Measurements from ENCODE around the gene CBLN1. TPM values are rescaled to one million over a fixed set of nuclear protein-coding genes. Genes with fewer than 3 reads are reported as not detected.

CBLN1 gene
- total RNA-seq, 1 experiment from 2014 or later = 5.6 TPM

- no peak for TF ChIP-seq E2F4 (CRISPR knock-in tag; IDR thresholded peaks at IDR 0.05; ENCODE audit: borderline replicate concordance, low read depth)
- no peak for TF ChIP-seq ATF3 (CRISPR knock-in tag; conservative IDR thresholded peaks at IDR 0.05)
- TF ChIP-seq SP1 (CRISPR knock-in tag; conservative IDR thresholded peaks at IDR 0.05) = no peak
- TF ChIP-seq ZNF263 (CRISPR knock-in tag; IDR thresholded peaks at IDR 0.05; ENCODE audit: low read depth) = no peak
- TF ChIP-seq RELA (CRISPR knock-in tag; IDR thresholded peaks at IDR 0.05; ENCODE audit: borderline replicate concordance) = no peak
- TF ChIP-seq, protein P1, sequence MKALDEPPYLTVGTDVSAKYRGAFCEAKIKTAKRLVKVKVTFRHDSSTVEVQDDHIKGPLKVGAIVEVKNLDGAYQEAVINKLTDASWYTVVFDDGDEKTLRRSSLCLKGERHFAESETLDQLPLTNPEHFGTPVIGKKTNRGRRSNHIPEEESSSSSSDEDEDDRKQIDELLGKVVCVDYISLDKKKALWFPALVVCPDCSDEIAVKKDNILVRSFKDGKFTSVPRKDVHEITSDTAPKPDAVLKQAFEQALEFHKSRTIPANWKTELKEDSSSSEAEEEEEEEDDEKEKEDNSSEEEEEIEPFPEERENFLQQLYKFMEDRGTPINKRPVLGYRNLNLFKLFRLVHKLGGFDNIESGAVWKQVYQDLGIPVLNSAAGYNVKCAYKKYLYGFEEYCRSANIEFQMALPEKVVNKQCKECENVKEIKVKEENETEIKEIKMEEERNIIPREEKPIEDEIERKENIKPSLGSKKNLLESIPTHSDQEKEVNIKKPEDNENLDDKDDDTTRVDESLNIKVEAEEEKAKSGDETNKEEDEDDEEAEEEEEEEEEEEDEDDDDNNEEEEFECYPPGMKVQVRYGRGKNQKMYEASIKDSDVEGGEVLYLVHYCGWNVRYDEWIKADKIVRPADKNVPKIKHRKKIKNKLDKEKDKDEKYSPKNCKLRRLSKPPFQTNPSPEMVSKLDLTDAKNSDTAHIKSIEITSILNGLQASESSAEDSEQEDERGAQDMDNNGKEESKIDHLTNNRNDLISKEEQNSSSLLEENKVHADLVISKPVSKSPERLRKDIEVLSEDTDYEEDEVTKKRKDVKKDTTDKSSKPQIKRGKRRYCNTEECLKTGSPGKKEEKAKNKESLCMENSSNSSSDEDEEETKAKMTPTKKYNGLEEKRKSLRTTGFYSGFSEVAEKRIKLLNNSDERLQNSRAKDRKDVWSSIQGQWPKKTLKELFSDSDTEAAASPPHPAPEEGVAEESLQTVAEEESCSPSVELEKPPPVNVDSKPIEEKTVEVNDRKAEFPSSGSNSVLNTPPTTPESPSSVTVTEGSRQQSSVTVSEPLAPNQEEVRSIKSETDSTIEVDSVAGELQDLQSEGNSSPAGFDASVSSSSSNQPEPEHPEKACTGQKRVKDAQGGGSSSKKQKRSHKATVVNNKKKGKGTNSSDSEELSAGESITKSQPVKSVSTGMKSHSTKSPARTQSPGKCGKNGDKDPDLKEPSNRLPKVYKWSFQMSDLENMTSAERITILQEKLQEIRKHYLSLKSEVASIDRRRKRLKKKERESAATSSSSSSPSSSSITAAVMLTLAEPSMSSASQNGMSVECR (CRISPR knock-in tag; IDR thresholded peaks at IDR 0.05; ENCODE audit: borderline replicate concordance) = no peak
These were observed 19.1 kb downstream of the CBLN1 start (continued) for GRCh38 chr16:49262501-49262900.

- DNase-seq (ENCODE audit: low spot score) (no peak), ATAC-seq (no peak)
- ChIA-PET CTCF (no interaction called here), POLR2A (no interaction called here)
- no peak overlapping the region for H3K4me3 Mint-ChIP-seq
- H3K4me1 Mint-ChIP-seq = peaks cover 11% of the 10 kb centered on the region
- no peaks in the 10 kb centered on the region; the same call in none of the 2 replicates for H3K27me3 Mint-ChIP-seq (ENCODE audit: low read depth)
- TF ChIP-seq AR (CRISPR knock-in tag; IDR thresholded peaks at IDR 0.05) = no peak
- TF ChIP-seq, protein P1 (CRISPR knock-in tag; IDR thresholded peaks at IDR 0.05; ENCODE audit: borderline replicate concordance) = no peak
- no peak for TF ChIP-seq SP1 (CRISPR knock-in tag; conservative IDR thresholded peaks at IDR 0.05)
- TF ChIP-seq ZMAT4 (CRISPR knock-in tag; IDR thresholded peaks at IDR 0.05) = no peak
- TF ChIP-seq NR1H2 (CRISPR knock-in tag; IDR thresholded peaks at IDR 0.05) = no peak
- no peak for TF ChIP-seq ATF1 (CRISPR knock-in tag; IDR thresholded peaks at IDR 0.05)
- TF ChIP-seq ETV6 (CRISPR knock-in tag; IDR thresholded peaks at IDR 0.05) = no peak
- no peak for TF ChIP-seq ATF6 (CRISPR knock-in tag; IDR thresholded peaks at IDR 0.05)
- TF ChIP-seq EMX1 (CRISPR knock-in tag; IDR thresholded peaks at IDR 0.05) = no peak
- TF ChIP-seq ZNF219 (CRISPR knock-in tag; IDR thresholded peaks at IDR 0.05; ENCODE audit: borderline replicate concordance) = no peak
- no peaks in the 10 kb centered on the region; the same call in 1 of the 2 replicates for H3K9me3 Mint-ChIP-seq
- no peak overlapping the region for H3K27ac Mint-ChIP-seq
- no peaks in the 10 kb centered on the region for H3K36me3 Mint-ChIP-seq
These were observed 19.7 kb downstream of the CBLN1 start for GRCh38 chr16:49261930-49262329.

Data from WTC11 (cell line).